Measurements from ENCODE around the gene BTBD9. TPM values are rescaled to one million over a fixed set of nuclear protein-coding genes. Genes with fewer than 3 reads are reported as not detected.

Gene BTBD9
- total RNA-seq, 2 donors from 2014 or later, result 30.1 to 45.8 TPM

GRCh38 chr6:38366234-38366633, 273.5 kb downstream of the BTBD9 start:
- H3K9me3 ChIP-seq, result no peaks in the 10 kb centered on the region
- no peaks in the 10 kb centered on the region for H3K4me1 ChIP-seq (ENCODE audit: control insufficient read depth in 1 of 2, low read depth in 2 of 2)
- no peak overlapping the region for H3K4me3 ChIP-seq
- no peak for ATAC-seq (ENCODE audit: insufficient number of reproducible peaks, low FRiP score, low read depth)
- H3K27me3 ChIP-seq (replicated peaks; ENCODE audit: insufficient read depth), result no peaks in the 10 kb centered on the region
- no peak for TF ChIP-seq CTCF (IDR thresholded peaks at IDR 0.05)
- DNase-seq (ENCODE audit: low spot score), result no peak
- H3K27ac ChIP-seq, result no peak overlapping the region
- no peaks in the 10 kb centered on the region for H3K36me3 ChIP-seq

- no peak for TF ChIP-seq CTCF (IDR thresholded peaks at IDR 0.05)
- H3K27ac ChIP-seq, result no peak overlapping the region
- no peaks in the 10 kb centered on the region for H3K27me3 ChIP-seq (replicated peaks; ENCODE audit: insufficient read depth)
- H3K9me3 ChIP-seq, result no peaks in the 10 kb centered on the region
- no peaks in the 10 kb centered on the region for H3K36me3 ChIP-seq
- DNase-seq (ENCODE audit: low spot score), result no peak
- H3K4me3 ChIP-seq, result no peak overlapping the region
- H3K4me1 ChIP-seq (ENCODE audit: control insufficient read depth in 1 of 2, low read depth in 2 of 2), result no peaks in the 10 kb centered on the region
- ATAC-seq (ENCODE audit: insufficient number of reproducible peaks, low FRiP score, low read depth), result no peak
Observed at GRCh38 chr6:38364775-38365174, 275.0 kb downstream of the BTBD9 start.

- no peaks in the 10 kb centered on the region for H3K4me1 ChIP-seq (ENCODE audit: control insufficient read depth in 1 of 2, low read depth in 2 of 2)
- TF ChIP-seq CTCF (IDR thresholded peaks at IDR 0.05), result no peak
- H3K4me3 ChIP-seq, result no peak overlapping the region
- no peaks in the 10 kb centered on the region for H3K36me3 ChIP-seq
- no peak for ATAC-seq (ENCODE audit: insufficient number of reproducible peaks, low FRiP score, low read depth)
- H3K27me3 ChIP-seq (replicated peaks; ENCODE audit: insufficient read depth), result no peaks in the 10 kb centered on the region
- H3K27ac ChIP-seq, result no peak overlapping the region
- no peak for DNase-seq (ENCODE audit: low spot score)
- no peaks in the 10 kb centered on the region for H3K9me3 ChIP-seq
Observed at GRCh38 chr6:38364127-38364526, 275.6 kb downstream of the BTBD9 start.

GRCh38 chr6:38355519-38355918, 284.2 kb downstream of the BTBD9 start:
- no peak for DNase-seq (ENCODE audit: low spot score)
- no peaks in the 10 kb centered on the region for H3K36me3 ChIP-seq
- no peak for TF ChIP-seq CTCF (IDR thresholded peaks at IDR 0.05)
- ATAC-seq (ENCODE audit: insufficient number of reproducible peaks, low FRiP score, low read depth), result no peak
- H3K4me3 ChIP-seq, result no peak overlapping the region
- H3K27me3 ChIP-seq (replicated peaks; ENCODE audit: insufficient read depth), result no peaks in the 10 kb centered on the region
- H3K9me3 ChIP-seq, result no peaks in the 10 kb centered on the region
- H3K4me1 ChIP-seq (ENCODE audit: control insufficient read depth in 1 of 2, low read depth in 2 of 2), result peaks cover under 1 to 9% of the 10 kb centered on the region in 2 donors
- no peak overlapping the region for H3K27ac ChIP-seq

- no peak for ATAC-seq (ENCODE audit: insufficient number of reproducible peaks, low FRiP score, low read depth)
- no peak overlapping the region for H3K4me3 ChIP-seq
Observed at GRCh38 chr6:38354905-38355304, 284.8 kb downstream of the BTBD9 start.

More at GRCh38 chr6:38354905-38355304, 284.8 kb downstream of the BTBD9 start:
- no peaks in the 10 kb centered on the region for H3K9me3 ChIP-seq
- H3K36me3 ChIP-seq, result no peaks in the 10 kb centered on the region
- no peak for DNase-seq (ENCODE audit: low spot score)
- no peak for TF ChIP-seq CTCF (IDR thresholded peaks at IDR 0.05)
- peaks cover 6 to 13% of the 10 kb centered on the region in 2 donors for H3K4me1 ChIP-seq (ENCODE audit: control insufficient read depth in 1 of 2, low read depth in 2 of 2)
- no peak overlapping the region for H3K27ac ChIP-seq
- no peaks in the 10 kb centered on the region for H3K27me3 ChIP-seq (replicated peaks; ENCODE audit: insufficient read depth)

Measured in thoracic aorta (tissue), 2 donors.